Skeletal muscle satellite cell (primary cell): Measurements from ENCODE around the gene RSRC1.
"Not testable (repeated sequence)": the region's sequence is repeated elsewhere in the genome, so short reads cannot be mapped to it uniquely, and the experiment has no call there.

Experiments used
- H3K27me3 ChIP-seq: 2 replicates; pipeline ENCODE4 v1.7.0; 2013; ENCODE audit warnings: low read length; ENCODE audit not compliant: control insufficient read depth, insufficient read depth
- H3K36me3 ChIP-seq: 2 replicates; pipeline ENCODE4 v1.7.0; 2013; ENCODE audit warnings: mild to moderate bottlenecking, control low read depth, low read length; ENCODE audit not compliant: insufficient read depth
- H3K4me1 ChIP-seq: 2 replicates; pipeline ENCODE4 v1.7.0; 2013; ENCODE audit warnings: low read length; ENCODE audit not compliant: control insufficient read depth, insufficient read depth
- H3K4me2 ChIP-seq: 2 replicates; pipeline ENCODE4 v1.7.0; 2013; ENCODE audit warnings: mild to moderate bottlenecking, low read length
- H3K4me3 ChIP-seq: 2 replicates; pipeline ENCODE4 v1.7.0; 2013; ENCODE audit warnings: low read length
- H3K9ac ChIP-seq: 2 replicates; pipeline ENCODE4 v1.7.0; 2013; ENCODE audit warnings: mild to moderate bottlenecking, low read depth, low read length, moderate library complexity
- H3K9me3 ChIP-seq: replicated peaks from 2 replicates; pipeline ENCODE4 v1.7.0; 2013; ENCODE audit warnings: mild to moderate bottlenecking, control low read depth, low read length

The RSRC1 gene

GRCh38 chr3:158489181-158489580 lies 379.3 kb downstream of the RSRC1 start:
- Histone ChIP-seq H3K9me3 (no peaks in the 10 kb centered on the region), H3K27me3 (no peaks in the 10 kb centered on the region), H3K9ac (no peak overlapping the region), H3K4me3 (no peak overlapping the region), H3K4me1 (no peaks in the 10 kb centered on the region), H3K4me2 (no peak overlapping the region), H3K36me3 (no peaks in the 10 kb centered on the region)

- Histone ChIP-seq H3K4me3 (no peak overlapping the region), H3K9ac (no peak overlapping the region), H3K4me2 (no peak overlapping the region), H3K9me3 (no peaks in the 10 kb centered on the region), H3K27me3 (no peaks in the 10 kb centered on the region), H3K4me1 (no peaks in the 10 kb centered on the region), H3K36me3 (no peaks in the 10 kb centered on the region)
These were observed 382.1 kb downstream of the RSRC1 start for GRCh38 chr3:158491968-158492367.

GRCh38 chr3:158492685-158493084 lies 382.8 kb downstream of the RSRC1 start:
- no peaks in the 10 kb centered on the region for H3K36me3 ChIP-seq
- no peaks in the 10 kb centered on the region for H3K9me3 ChIP-seq
- H3K4me2 ChIP-seq = no peak overlapping the region
- H3K27me3 ChIP-seq = no peaks in the 10 kb centered on the region
- H3K4me1 ChIP-seq = no peaks in the 10 kb centered on the region
- H3K9ac ChIP-seq = no peak overlapping the region
- H3K4me3 ChIP-seq = no peak overlapping the region

- Histone ChIP-seq H3K36me3 (no peaks in the 10 kb centered on the region), H3K4me2 (no peak overlapping the region), H3K9ac (no peak overlapping the region), H3K9me3 (no peaks in the 10 kb centered on the region), H3K4me3 (no peak overlapping the region), H3K4me1 (no peaks in the 10 kb centered on the region), H3K27me3 (no peaks in the 10 kb centered on the region)
These were observed 384.0 kb downstream of the RSRC1 start for GRCh38 chr3:158493931-158494330.

- Histone ChIP-seq H3K9me3 (no peaks in the 10 kb centered on the region), H3K4me3 (no peak overlapping the region), H3K4me2 (no peak overlapping the region), H3K27me3 (no peaks in the 10 kb centered on the region), H3K9ac (no peak overlapping the region), H3K4me1 (no peaks in the 10 kb centered on the region), H3K36me3 (no peaks in the 10 kb centered on the region)
These were observed 384.8 kb downstream of the RSRC1 start for GRCh38 chr3:158494673-158495072.

DNA sequence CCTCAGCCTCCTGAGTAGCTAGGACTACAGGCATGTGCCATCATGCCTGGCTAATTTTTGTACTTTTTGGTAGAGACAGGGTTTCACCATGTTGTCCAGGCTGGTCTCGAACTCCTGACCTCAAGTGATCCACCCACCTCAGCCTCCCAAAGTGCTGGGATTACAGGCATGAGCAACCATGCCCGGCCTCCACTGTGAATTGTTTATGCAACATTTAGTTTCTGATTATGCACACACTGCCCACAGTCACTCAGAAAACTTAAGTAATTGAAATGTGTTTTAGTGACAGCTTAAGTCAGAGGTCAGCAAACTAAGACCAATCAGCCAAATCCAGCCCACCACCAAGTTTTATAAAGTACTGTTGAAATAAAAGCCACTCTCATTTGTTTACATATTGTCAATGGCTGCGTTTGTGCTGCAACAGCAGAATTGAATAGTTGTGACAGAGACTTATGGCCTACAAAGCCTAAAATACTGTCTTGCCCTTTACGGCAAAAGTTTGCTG lies 385.6 kb downstream of the RSRC1 start:
- not testable (repeated sequence) for H3K27me3 ChIP-seq, H3K4me3 ChIP-seq, H3K4me2 ChIP-seq, H3K36me3 ChIP-seq, H3K9ac ChIP-seq, H3K4me1 ChIP-seq, H3K9me3 ChIP-seq

- Histone ChIP-seq H3K36me3 (no peaks in the 10 kb centered on the region), H3K9me3 (no peaks in the 10 kb centered on the region), H3K9ac (no peak overlapping the region), H3K4me1 (no peaks in the 10 kb centered on the region), H3K27me3 (no peaks in the 10 kb centered on the region), H3K4me2 (no peak overlapping the region), H3K4me3 (no peak overlapping the region)
These were observed 395.2 kb downstream of the RSRC1 start for GRCh38 chr3:158505117-158505516.

DNA sequence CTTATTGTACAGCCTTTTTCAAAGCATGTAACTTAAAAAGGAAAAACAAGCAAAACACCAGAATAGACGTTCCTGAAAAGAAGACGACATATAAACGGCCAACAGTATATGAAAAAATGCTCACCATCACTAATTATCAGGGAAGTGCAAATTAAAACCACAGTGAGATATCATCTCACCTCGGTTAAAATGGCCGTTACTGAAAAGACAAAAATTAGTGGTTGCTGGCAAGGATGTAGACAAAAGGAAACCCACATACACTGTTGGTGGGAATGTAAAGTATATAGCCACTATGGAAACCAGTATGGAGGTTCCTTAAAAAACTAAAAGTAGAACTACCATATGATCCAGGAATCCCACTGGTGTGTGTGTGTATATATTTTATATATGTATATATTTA lies 396.6 kb downstream of the RSRC1 start:
- Histone ChIP-seq H3K4me3 (no peak overlapping the region), H3K36me3 (no peaks in the 10 kb centered on the region), H3K27me3 (no peaks in the 10 kb centered on the region), H3K4me1 (no peaks in the 10 kb centered on the region), H3K4me2 (no peak overlapping the region), H3K9ac (no peak overlapping the region), H3K9me3 (no peaks in the 10 kb centered on the region)

GRCh38 chr3:158508481-158508880 lies 398.6 kb downstream of the RSRC1 start:
- H3K9ac ChIP-seq = no peak overlapping the region
- H3K4me3 ChIP-seq = no peak overlapping the region
- H3K36me3 ChIP-seq = no peaks in the 10 kb centered on the region
- H3K9me3 ChIP-seq = no peaks in the 10 kb centered on the region
- no peak overlapping the region for H3K4me2 ChIP-seq
- H3K4me1 ChIP-seq = no peaks in the 10 kb centered on the region
- H3K27me3 ChIP-seq = no peaks in the 10 kb centered on the region

- no peaks in the 10 kb centered on the region for H3K4me1 ChIP-seq
- H3K36me3 ChIP-seq = no peaks in the 10 kb centered on the region
- H3K4me2 ChIP-seq = no peak overlapping the region
- H3K4me3 ChIP-seq = no peak overlapping the region
- no peaks in the 10 kb centered on the region for H3K9me3 ChIP-seq
- H3K9ac ChIP-seq = no peak overlapping the region
- H3K27me3 ChIP-seq = no peaks in the 10 kb centered on the region
These were observed 400.0 kb downstream of the RSRC1 start for GRCh38 chr3:158509891-158510290.

DNA sequence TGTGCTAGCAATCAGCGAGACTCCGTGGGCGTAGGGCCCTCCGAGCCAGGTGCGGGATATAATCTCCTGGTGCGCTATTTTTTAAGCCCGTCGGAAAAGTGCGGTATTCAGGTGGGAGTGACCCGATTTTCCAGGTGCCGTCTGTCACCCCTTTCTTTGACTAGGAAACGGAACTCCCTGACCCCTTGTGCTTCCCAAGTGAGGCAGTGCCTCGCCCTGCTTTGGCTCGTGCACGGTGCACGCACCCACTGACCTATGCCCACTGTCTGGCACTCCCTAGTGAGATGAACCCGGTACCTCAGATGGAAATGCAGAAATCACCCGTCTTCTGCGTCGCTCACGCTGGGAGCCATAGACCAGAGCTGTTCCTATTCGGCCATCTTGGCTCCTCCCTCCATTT lies 406.8 kb downstream of the RSRC1 start:
- not testable (repeated sequence) for H3K9ac ChIP-seq

DNA sequence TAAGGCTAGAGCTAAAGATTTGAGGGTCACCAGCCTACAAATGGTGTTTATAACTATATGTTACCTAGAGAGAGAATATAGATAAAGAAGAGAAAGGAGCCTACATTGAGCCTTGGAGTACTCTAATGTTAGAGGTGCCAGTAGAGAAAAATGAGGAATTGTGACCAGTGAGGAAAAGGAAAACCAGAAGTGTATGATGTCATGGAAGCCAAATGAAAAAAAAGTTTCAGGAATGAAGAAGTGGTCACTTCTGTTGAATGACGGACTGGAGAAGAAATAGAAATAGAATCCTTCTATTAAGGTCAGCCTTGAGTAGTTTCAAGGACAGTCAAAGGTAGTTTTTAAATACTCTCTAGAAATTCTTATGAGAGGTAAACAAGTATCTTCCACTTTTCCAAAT lies 409.9 kb downstream of the RSRC1 start:
- Histone ChIP-seq H3K9ac (no peak overlapping the region), H3K9me3 (no peaks in the 10 kb centered on the region), H3K4me3 (no peak overlapping the region), H3K27me3 (no peaks in the 10 kb centered on the region), H3K4me2 (no peak overlapping the region), H3K36me3 (no peaks in the 10 kb centered on the region), H3K4me1 (peaks cover 6% of the 10 kb centered on the region)

More for the DNA sequence above, 406.8 kb downstream of the RSRC1 start:
- H3K36me3 ChIP-seq, H3K4me1 ChIP-seq, H3K27me3 ChIP-seq, H3K4me2 ChIP-seq, H3K9me3 ChIP-seq, H3K4me3 ChIP-seq: not testable (repeated sequence)
